Activated CD4-positive, alpha-beta memory T cell treated with anti-CD3 and anti-CD28 coated beads, Interleukin-2, amount 10 ng/mL, durations not matched to agents 7 days and 5 days (primary cell): Measurements from ENCODE around the gene PRRG2. TPM values are rescaled to one million over a fixed set of nuclear protein-coding genes. Genes with fewer than 3 reads are reported as not detected.

Source experiments
- CTCF ChIA-PET: fragments of 350-600 bp; sonication (Branson Sonifier 250); formaldehyde crosslinking; loops from one replicate; lab custom pipeline; 2021; ENCODE audit warnings: antibody characterized with exemption, inconsistent platforms; lab: Charles Lee
- POLR2A ChIA-PET: fragments of 350-600 bp; sonication (Branson Sonifier 250); formaldehyde crosslinking; loops from one replicate; lab custom pipeline; 2021; ENCODE audit warnings: antibody characterized with exemption; lab: Charles Lee
- DNase-seq: peaks from one replicate; pipeline ENCODE4 v3.0.0-alpha.2; 2020
- H3K27ac Mint-ChIP-seq: one replicate; pipeline ENCODE4 v1.8.0; 2021; ENCODE audit warnings: mild to moderate bottlenecking, mixed read lengths
- H3K27me3 Mint-ChIP-seq: one replicate; pipeline ENCODE4 v1.8.0; 2021; ENCODE audit warnings: mixed read lengths
- H3K36me3 Mint-ChIP-seq: one replicate; pipeline ENCODE4 v1.8.0; 2021; ENCODE audit warnings: low read depth, mixed read lengths
- H3K4me1 Mint-ChIP-seq: one replicate; pipeline ENCODE4 v1.8.0; 2021; ENCODE audit warnings: mixed read lengths
- H3K4me3 Mint-ChIP-seq: one replicate; pipeline ENCODE4 v1.8.0; 2021; ENCODE audit warnings: mild to moderate bottlenecking, mixed read lengths
- H3K9me3 Mint-ChIP-seq: one replicate; pipeline ENCODE4 v1.8.0; 2021; ENCODE audit warnings: mixed read lengths
- total RNA-seq, 2 experiments: library from RNA; stranded (reverse); gene quantifications; one replicate each; pipeline ENCODE4 v1.2.3, GENCODE V29; 2021

PRRG2 gene
- total RNA-seq, 2 experiments from 2014 or later = 1.0 to 1.1 TPM

DNA sequence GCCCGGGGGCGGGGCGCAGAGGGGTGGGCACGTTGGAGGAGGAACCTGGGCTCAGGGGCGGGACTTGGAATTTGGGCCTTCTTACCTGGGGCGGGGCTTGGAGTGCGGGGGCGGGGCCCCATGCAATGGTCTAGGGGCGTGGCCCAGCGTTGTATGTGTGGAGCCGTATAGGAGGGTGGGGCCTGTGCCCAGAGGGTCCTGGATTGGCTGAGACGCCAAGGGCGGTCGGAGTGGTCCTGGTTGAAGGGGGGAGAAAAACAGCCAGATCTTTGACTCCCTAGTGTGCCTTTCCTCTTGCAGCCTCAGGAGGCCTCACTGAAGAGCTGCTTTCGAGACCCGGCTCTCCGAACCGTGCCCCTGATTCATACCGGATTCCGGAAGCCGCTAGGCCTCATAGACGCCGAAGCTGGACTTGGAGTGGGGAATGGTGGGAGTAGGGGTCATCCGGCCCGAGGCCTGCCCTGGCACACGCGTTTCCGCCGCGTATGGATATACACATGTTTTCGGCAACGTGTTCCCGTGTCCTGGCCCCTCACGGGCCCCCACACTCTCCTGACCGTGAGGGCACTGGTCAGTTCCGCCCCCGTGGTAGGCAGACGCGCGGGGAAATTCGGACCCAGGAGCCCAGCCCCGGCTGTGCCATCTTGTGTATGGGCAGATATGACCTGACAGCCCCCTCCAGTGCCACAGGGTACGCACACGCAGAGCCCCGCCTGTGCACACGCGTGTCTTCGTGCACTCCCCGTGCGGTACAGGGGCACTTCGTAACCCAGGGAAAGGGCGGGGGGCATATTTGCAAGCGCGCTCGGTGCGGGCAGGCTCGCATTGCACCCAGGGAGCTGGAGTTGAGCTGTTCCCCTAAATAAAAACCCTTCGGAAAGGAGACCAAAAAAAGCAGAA is 9.2 kb downstream of the PRRG2 start:
- ChIA-PET CTCF (interaction anchor here (1.1 to 1.6 kb wide), 4 partner anchors 10 to 117 kb away, joined by 3 to 5 read pairs (median 4); partner anchors contain the start of genes NOSIP, PRRG2 and SCAF1), POLR2A (interaction anchor here (0.5 to 3.4 kb wide), 10 partner anchors 10 to 223 kb away, joined by 3 to 44 read pairs (median 4); partner anchors contain the start of genes BCL2L12, FUZ, IRF3 and NOSIP)
- Mint-ChIP-seq H3K27me3 (peaks cover 9% of the 10 kb centered on the region), H3K9me3 (no peaks in the 10 kb centered on the region), H3K4me1 (peaks cover 37% of the 10 kb centered on the region), H3K36me3 (peaks cover 16% of the 10 kb centered on the region), H3K4me3 (peak overlapping the region; percentile 79), H3K27ac (peak overlapping the region; percentile 80)
- DNase-seq = peak; percentile 97

DNA sequence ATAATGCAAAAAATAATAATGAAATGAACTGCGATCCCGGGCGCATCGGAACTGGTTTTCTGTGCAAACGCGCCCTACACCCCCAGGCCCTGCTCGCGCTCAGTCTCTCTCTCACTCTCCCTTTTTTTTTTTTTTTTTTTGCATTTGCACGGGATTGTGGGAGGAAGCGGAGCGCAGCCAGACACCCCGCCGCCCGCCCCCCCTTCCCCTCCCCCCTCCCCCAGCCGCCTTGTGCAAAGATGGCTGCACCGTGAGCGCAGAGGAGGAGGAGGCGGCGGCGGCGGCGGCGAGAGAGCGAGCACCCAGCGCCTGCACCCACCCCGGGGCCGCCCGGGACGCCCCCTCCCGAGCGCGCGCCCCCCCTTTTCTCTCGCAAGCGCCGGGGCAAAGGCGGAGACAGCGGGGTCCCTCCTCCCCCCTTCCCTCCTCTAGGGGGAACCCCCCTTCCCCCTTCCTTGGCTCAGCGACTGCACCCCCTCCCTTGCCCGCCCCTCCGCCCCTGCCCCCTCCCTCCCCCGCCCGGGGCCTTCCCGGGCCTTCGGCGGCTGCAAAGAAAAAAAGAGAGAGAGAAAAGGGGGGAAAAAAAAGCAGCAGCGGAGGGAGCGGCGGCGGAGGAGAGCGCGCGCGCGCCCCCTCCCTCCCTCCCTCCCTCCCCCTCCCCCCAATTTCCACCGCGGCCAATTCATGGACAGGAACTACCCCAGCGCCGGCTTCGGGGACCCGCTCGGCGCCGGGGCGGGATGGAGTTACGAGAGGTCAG is 10.0 kb downstream of the PRRG2 start, which contains the start of gene PRR12:
PRR12 (plus strand) TSS at position 212 of the 760 bp plus-strand sequence; CDS start at position 685, 473 bp downstream.
- peak; percentile 73 for DNase-seq
- H3K27ac Mint-ChIP-seq = peak within 1 kb of the TSS; percentile 81
- H3K9me3 Mint-ChIP-seq = no peaks in the 10 kb centered on the region
- ChIA-PET POLR2A (interaction anchor here (0.7 to 3.9 kb wide), 10 partner anchors 11 to 338 kb away, joined by 3 to 44 read pairs (median 6); partner anchors contain the start of genes ATF5, BCL2L12, FUZ and IRF3), CTCF (interaction anchor here (1.1 to 1.6 kb wide), 4 partner anchors 11 to 51 kb away, joined by 3 to 5 read pairs (median 4); partner anchors contain the start of genes NOSIP, PRRG2, RRAS and SCAF1)
- H3K27me3 Mint-ChIP-seq = peaks cover 9% of the 10 kb centered on the region
- peak within 1 kb of the TSS; percentile 79 for H3K4me3 Mint-ChIP-seq
- peaks cover 37% of the 10 kb centered on the region for H3K4me1 Mint-ChIP-seq
- H3K36me3 Mint-ChIP-seq = peaks cover 16% of the 10 kb centered on the region

DNA sequence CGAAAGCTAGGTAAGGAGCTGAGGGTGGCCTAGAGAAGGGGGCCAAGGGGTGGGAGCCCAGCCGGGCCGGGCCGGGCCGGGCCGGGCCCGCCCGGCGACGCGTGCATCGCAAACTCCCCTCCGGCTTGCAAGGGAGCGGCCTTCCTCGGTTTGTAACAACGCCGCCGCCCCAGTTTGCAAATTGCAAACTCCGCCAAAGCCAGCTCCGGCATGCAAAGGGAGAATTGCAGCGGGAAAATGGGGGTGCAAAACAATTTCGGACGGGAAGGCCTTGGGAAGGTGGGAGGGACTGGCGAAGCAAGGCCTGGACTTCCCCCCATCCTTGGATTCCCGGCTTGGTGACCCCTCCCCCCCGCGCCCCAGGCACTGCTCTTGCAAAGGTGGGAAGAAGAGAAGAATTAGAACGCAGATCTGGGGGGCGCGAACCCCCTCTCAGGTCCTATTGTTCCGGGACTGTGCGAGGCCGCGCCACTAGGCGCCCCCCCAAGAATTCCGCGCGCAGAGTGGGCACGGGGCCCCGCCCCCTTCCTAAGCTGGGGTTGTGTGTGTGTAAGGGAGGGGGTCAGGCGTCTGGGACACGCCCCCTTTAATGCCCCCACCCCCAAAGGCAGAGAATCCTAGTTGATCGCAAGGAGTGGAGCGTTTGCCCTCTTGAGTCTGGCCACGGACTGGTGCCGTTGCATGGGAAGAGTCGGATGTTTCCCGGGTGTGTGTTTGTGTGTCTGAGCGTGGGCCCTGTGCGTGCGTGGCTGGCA is 10.8 kb downstream of the PRRG2 start:
- ChIA-PET POLR2A (interaction anchor here (0.7 to 3.9 kb wide), 7 partner anchors 11 to 338 kb away, joined by 3 to 44 read pairs (median 6); partner anchors contain the start of genes ATF5, BCL2L12, IRF3 and NOSIP), CTCF (interaction anchor here (0.7 to 1.1 kb wide), 4 partner anchors 41 to 84 kb away, joined by 3 to 6 read pairs (median 3); partner anchors contain the start of gene RRAS)
- H3K4me3 Mint-ChIP-seq = peak overlapping the region; percentile 79
- H3K9me3 Mint-ChIP-seq = no peaks in the 10 kb centered on the region
- peaks cover 9% of the 10 kb centered on the region for H3K27me3 Mint-ChIP-seq
- peak; percentile 51 for DNase-seq
- peaks cover 37% of the 10 kb centered on the region for H3K4me1 Mint-ChIP-seq
- peaks cover 16% of the 10 kb centered on the region for H3K36me3 Mint-ChIP-seq
- H3K27ac Mint-ChIP-seq = peak overlapping the region; percentile 81

DNA sequence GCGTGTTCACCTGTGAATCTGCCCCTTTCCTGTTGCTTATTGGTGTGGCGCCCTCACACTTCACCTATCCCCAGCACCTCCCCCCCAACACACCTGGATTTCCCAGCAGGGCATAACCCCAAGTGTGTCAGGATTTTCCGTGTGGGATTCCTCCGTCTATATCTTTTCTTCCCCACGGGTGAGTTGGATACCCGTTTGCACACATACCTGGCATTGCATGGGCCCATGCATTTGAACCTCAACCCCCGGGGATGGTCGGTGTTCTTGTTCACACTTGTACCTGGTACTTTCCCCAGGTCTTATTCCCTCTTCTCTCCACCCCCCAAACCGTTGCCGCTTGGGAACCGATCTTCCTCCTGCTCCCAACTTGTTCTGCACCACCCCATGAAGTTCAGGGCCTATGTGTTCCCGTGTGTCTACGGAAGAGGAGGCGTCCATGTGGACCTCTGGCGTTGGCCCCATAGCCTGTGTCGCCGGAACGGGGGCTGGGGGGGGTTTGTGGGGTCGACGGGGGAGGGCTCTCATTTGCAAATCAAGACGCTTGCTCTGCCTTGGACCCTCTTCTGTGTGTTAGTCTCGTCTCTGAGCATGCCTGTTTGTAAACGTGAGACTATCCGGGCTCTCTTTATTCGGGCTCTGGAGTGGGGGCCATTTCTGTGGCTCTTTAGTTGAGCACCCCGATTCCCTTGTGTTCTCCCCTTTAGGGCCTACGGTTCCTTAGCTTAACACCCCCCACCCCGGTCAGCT is 11.5 kb downstream of the PRRG2 start:
- peaks cover 9% of the 10 kb centered on the region for H3K27me3 Mint-ChIP-seq
- peak overlapping the region; percentile 79 for H3K4me3 Mint-ChIP-seq
- H3K27ac Mint-ChIP-seq = peak overlapping the region; percentile 81
- no peaks in the 10 kb centered on the region for H3K9me3 Mint-ChIP-seq
- H3K4me1 Mint-ChIP-seq = peaks cover 37% of the 10 kb centered on the region
- ChIA-PET CTCF (interaction anchor here (0.6 to 1.7 kb wide), 12 partner anchors 17 to 88 kb away, joined by 3 to 6 read pairs (median 3); partner anchors contain the start of genes RCN3 and RRAS), POLR2A (interaction anchor here (0.6 to 3.9 kb wide), 12 partner anchors 10 to 258 kb away, joined by 3 to 44 read pairs (median 5); partner anchors contain the start of genes BCL2L12, IRF3, NOSIP and PRMT1)
- peak; percentile 27 for DNase-seq
- H3K36me3 Mint-ChIP-seq = peaks cover 16% of the 10 kb centered on the region

DNA sequence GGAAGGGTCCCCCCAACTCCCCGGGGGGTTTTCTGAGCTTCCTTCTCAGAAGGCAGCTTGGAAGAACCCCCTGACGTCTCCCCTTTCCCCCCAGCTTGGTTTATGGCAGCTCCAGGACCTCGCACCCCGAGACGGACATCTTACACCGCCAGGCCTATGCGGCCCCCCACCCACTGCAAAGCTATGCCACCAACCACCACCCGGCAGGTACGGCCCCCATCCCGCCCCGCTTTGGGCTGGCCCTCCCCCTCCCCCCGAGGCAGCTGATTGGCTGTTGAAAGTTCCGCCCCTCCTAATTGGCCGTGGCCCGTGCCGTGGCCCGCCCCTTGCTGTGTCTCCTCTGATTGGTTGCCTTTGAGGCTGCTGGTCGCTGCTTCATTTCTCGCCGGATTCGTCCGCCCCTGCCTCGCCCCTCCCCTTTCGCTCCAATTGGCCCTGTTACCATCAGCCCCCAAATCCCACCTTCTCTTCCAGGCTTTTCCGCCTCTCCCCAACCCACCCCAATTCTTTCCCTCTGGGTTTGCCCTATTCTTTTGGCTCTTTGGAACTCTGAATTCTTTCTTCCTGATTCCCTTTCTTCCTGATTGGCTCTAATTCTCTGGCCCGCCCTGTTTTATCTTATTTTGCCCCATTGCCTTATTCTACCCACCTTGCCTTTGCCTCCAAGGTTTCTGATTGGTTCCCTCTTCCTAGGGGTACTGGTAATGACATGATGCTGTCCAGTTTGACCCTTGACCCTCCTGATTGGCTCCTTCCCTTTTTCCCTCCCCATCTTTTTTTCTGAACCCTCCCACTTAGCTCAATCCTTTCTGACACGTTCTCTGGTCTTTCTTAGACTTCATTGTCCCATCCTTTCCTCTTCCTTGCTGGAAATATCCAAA is 12.4 kb downstream of the PRRG2 start:
- Mint-ChIP-seq H3K9me3 (no peaks in the 10 kb centered on the region), H3K36me3 (peaks cover 20% of the 10 kb centered on the region), H3K27me3 (peaks cover 8% of the 10 kb centered on the region), H3K27ac (peak overlapping the region; percentile 81), H3K4me3 (peak overlapping the region; percentile 79), H3K4me1 (peaks cover 36% of the 10 kb centered on the region)
- CTCF ChIA-PET = interaction anchor here (0.6 to 1.7 kb wide), 10 partner anchors 16 to 98 kb away, joined by 3 to 4 read pairs (median 3); partner anchors contain the start of genes RCN3 and RRAS
- POLR2A ChIA-PET = interaction anchor here (0.6 to 3.9 kb wide), 13 partner anchors 9 to 257 kb away, joined by 3 to 24 read pairs (median 4); partner anchors contain the start of genes BCL2L12, IRF3, NOSIP and PRMT1
- DNase-seq = peak; percentile 95

DNA sequence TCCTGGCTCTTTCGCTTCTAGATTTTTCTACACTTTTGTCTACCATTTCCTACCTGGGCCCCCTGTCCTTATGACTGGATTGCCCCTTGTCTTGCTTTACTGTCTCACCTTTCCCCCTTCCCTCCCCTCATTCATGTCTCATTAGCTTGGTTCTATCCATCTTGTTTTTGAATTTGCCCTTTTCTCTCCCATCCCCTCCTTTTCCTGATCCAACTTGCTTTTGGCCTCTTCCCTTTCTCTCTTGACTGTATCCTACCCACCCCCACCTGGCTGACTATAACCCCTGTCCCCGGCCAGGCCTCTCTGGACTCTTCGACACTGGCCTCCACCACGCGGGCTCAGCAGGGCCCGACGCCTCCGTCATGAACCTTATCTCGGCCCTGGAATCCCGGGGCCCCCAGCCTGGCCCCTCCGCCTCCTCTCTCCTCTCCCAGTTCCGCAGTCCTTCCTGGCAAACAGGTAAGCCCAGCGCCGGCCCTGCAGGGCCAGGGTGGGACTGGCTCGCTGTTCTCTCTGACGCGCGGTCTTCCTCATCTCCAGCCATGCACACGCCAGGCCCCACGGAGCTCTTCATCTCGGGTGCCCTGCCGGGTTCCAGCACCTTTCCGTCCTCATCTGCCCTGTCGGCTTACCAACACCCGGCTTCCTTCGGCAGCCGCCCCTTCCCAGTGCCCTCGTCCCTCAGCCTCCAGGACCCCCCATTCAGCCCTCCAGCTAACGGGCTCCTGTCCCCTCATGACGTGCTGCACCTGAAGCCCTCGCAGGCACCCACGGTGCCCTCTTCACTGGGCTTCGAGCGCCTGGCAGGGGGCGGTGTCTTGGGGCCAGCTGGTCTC is 13.3 kb downstream of the PRRG2 start:
- POLR2A ChIA-PET = interaction anchor here (0.6 to 3.9 kb wide), 6 partner anchors 8 to 64 kb away, joined by 3 to 24 read pairs (median 4); partner anchors contain the start of genes NOSIP and PRRG2
- Mint-ChIP-seq H3K9me3 (no peaks in the 10 kb centered on the region), H3K27me3 (peaks cover 3% of the 10 kb centered on the region), H3K4me1 (peaks cover 31% of the 10 kb centered on the region), H3K4me3 (peak overlapping the region; percentile 79), H3K27ac (peak overlapping the region; percentile 81), H3K36me3 (peaks cover 20% of the 10 kb centered on the region)
- CTCF ChIA-PET = interaction anchor here (1.2 to 1.7 kb wide), 3 partner anchors 15 to 81 kb away, joined by 3 read pairs; partner anchors contain the start of gene RCN3
- DNase-seq = no peak

DNA sequence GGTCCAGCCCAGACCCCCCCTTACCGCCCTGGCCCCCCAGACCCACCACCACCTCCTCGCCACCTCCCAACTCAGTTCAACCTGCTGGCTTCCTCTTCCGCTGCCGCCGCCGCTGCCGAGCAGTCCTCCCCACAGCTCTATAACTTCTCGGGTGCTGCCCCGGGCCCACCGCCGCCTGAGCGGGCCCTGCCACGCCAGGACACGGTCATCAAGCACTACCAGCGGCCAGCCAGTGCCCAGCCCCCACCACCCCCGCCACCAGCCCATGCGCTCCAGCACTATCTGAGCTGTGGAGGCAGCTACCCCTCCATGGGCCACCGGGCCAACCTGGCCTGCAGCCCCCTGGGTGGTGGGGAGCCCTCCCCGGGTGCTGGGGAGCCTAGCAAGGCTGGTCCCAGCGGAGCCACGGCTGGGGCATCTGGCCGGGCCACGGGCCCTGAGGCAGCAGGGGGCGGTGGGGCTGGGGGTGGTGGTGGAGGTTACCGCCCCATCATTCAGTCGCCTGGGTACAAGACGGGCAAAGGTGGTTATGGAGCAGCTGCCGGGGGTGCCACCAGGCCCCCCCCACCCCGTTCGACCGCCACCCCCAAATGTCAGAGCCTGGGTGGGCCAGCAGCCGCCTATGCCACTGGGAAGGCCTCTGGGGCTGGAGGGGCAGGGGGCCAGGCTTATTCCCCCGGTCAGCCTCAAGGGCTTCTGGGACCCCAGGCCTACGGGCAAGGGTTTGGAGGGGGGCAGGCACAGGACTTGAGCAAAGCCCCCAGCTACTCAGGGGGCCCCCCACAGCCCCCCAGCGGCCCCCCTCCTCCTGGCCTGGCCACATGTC is 14.1 kb downstream of the PRRG2 start:
- Mint-ChIP-seq H3K27ac (no peak overlapping the region), H3K4me1 (peaks cover 24% of the 10 kb centered on the region), H3K9me3 (no peaks in the 10 kb centered on the region), H3K36me3 (peaks cover 25% of the 10 kb centered on the region), H3K27me3 (no peaks in the 10 kb centered on the region), H3K4me3 (no peak overlapping the region)
- POLR2A ChIA-PET = interaction anchor here (1.2 to 3.9 kb wide), 2 partner anchors 15 to 63 kb away, joined by 3 to 24 read pairs; partner anchors contain the start of genes NOSIP and PRRG2
- no peak for DNase-seq
- CTCF ChIA-PET = no interaction called here

DNA sequence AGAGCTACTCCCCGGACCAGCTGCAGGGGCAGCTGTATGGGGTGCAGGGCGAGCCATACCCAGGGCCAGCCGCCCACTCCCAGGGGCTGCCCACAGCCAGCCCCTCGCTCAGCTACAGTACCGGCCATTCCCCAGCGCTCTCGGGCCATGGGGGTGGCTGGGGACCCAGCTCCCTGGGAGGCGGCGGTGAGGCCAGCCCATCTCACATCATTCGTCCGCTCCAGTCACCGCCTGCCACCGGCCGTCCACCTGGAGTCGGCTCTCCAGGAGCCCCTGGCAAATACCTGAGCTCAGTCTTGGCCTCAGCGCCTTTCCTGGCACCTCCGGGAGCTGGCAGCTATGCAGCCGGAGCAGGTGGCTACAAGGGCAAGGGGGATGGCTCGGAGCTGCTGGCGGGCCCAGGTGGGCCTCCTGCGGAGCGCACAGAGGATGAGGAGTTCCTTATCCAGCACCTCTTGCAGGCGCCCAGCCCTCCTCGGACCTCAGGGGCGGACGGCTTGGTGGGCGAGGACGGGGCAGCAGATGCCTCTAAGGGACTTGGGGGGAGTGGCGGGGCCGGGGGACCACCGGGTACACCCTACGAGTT is 14.8 kb downstream of the PRRG2 start:
- H3K27ac Mint-ChIP-seq = no peak overlapping the region

DNA sequence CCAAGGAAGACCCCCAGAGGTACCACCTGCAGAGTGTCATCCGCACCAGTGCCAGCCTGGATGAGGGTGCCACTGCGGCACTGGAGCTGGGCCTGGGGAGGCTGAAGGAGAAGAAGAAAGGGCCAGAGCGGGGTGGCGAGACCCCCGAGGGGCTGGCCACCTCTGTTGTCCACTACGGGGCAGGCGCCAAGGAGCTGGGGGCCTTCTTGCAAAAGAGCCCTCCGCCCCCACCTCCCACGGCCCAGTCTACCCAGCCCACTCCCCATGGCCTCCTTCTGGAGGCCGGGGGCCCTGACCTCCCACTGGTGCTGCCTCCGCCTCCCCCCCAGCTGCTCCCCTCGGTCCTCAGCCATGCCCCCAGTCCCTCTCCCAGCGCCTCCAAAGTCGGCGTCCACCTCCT is 15.3 kb downstream of the PRRG2 start:
- Mint-ChIP-seq H3K36me3 (peaks cover 32% of the 10 kb centered on the region), H3K27ac (no peak overlapping the region), H3K27me3 (no peaks in the 10 kb centered on the region), H3K9me3 (no peaks in the 10 kb centered on the region), H3K4me1 (peaks cover 24% of the 10 kb centered on the region), H3K4me3 (no peak overlapping the region)
- no peak for DNase-seq
- CTCF ChIA-PET = interaction anchor here (0.6 kb wide), 1 partner anchor 13 kb away, joined by 4 read pairs; no protein-coding TSS in a partner anchor
- POLR2A ChIA-PET = no interaction called here

More for the DNA sequence above, 14.8 kb downstream of the PRRG2 start:
- H3K4me1 Mint-ChIP-seq = peaks cover 24% of the 10 kb centered on the region
- no peaks in the 10 kb centered on the region for H3K27me3 Mint-ChIP-seq
- no peak for DNase-seq
- POLR2A ChIA-PET = no interaction called here
- peaks cover 29% of the 10 kb centered on the region for H3K36me3 Mint-ChIP-seq
- H3K9me3 Mint-ChIP-seq = no peaks in the 10 kb centered on the region
- no peak overlapping the region for H3K4me3 Mint-ChIP-seq
- CTCF ChIA-PET = interaction anchor here (0.6 kb wide), 1 partner anchor 13 kb away, joined by 4 read pairs; no protein-coding TSS in a partner anchor
